Stimulated activated CD4-positive, alpha-beta T cell treated with anti-CD3 and anti-CD28 coated beads, TNF-alpha, amount 100 ng/mL, for 48 hours (primary cell): ENCODE data around the gene TARS3.
"Not testable (repeated sequence)": the region's sequence is repeated elsewhere in the genome, so short reads cannot be mapped to it uniquely, and the experiment has no call there.

ENCODE experiments used
- DNase-seq, 3 donors: peaks; one replicate each; pipeline ENCODE4 v3.0.0-alpha.2; 2020; ENCODE audit warnings: low read depth in 3 of 3

TARS3 gene

DNA sequence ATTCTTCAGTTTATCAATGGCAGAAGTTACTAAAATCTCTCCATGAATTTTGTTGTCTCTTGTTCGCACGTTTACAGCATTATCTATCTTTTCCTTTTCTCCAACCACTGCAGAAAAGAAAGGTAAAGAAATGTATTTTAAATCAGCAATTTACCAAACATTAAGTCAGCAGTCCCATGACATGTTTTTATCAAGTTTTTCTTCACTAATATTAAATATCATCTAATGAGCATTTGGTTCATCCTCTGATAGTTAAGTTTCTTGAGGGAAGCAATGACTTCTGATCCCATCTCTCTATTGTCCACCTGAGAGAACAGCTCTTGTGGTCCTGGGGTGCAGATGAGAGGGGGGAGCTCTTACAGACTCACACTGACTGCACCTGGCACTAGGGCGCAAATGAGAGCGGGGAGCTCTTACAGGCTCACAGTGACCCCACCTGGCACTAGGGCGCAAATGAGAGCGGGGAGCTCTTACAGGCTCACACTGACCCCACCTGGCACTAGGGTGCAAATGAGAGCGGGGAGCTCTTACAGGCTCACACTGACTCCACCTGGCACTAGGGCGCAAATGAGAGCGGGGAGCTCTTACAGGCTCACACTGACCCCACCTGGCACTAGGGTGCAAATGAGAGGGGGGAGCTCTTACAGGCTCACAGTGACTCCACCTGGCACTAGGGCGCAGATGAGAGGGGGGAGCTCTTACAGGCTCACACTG is 69.5 kb downstream of the TARS3 start:
- DNase-seq, result peak in 1 of 3 donors; percentile 14

DNA sequence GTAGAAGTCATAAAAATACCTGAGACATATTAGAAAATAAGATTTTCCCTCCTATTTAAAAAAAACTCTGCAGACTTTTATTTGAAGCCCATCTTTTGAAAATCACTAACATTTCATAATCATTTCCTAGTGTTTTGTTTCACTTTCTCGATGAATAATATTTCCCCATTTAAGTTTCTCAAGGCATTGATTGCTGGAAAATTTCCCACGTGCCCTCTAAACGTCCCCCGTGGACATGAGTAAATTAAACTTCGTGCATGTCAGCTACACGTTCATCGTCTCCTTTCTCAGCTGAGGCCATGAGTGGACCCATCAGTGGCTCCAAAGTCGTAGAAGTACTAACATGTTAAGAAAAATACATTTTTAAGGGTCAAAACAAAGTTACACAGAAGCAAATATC is 70.1 kb downstream of the TARS3 start:
- no peak for DNase-seq

DNA sequence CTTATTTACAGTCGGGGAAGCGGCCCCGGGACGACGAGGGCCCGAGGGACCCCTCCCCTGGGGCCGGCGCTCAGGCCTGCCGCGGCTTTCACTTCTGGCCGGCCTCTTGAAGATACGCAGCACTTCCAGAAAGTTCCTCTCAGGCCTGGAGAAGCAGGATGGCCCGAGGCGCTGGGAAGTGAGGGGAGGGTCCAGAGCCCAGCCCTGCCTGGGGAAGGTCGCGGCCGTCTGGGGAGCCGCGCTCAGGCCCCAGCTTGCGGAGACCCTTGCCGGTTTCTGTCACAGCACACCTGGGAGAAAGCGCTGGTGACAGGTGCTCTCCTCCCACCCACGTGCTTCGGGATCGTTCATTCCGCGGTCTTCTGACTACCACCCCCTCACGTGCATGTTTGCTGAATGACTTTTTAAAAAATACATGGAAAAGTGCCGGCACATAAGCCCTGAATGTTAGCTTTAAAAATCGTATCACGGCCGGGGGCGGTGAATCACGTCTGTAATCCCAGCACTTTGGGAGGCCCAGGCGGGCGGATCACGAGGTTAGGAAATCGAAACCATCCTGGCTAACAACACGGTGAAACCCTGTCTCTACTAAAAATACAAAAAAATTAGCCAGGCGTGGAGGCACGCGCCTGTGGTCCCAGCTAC is 71.4 kb downstream of the TARS3 start:
- no peak for DNase-seq

DNA sequence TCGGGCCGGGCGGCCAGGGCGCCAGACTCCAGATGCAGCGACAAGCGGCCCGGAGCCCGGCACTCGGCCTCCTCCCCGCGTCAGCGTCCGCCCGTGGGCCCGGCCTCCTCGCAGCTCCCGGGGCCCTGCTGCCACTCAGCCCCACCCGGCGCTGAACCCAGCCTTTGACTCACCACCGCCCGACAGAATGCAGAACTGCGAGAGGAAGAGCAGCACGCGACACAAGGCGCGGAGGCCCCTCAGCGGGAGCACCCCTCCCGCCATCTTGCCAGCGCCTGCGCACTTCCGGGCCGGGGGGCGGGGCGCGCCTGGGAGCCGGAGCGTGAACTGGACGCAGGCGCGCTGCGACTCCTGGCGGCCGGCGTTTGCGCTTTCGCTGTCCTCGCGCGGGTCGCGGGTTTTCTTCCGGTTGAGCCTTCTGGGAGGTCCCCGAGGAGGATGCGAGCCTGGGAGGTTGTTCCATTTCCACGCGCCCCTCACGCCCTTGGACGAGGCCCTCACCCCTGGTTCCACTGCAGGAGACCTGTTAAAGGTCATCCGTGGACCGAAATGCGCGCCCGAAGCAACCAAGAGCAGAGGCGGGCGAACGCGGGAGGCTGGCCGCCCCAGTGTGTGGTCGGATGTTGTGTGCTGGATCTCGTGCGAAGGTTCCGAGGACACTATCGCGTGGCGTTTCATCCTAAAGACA is 72.0 kb downstream of the TARS3 start, which contains the start of gene TM2D3:
TM2D3 (minus strand) TSS at position 284 of the 688 bp plus-strand sequence; CDS start at position 264, 20 bp downstream.
- peak; percentile 87 to 90 (median 90) for DNase-seq

DNA sequence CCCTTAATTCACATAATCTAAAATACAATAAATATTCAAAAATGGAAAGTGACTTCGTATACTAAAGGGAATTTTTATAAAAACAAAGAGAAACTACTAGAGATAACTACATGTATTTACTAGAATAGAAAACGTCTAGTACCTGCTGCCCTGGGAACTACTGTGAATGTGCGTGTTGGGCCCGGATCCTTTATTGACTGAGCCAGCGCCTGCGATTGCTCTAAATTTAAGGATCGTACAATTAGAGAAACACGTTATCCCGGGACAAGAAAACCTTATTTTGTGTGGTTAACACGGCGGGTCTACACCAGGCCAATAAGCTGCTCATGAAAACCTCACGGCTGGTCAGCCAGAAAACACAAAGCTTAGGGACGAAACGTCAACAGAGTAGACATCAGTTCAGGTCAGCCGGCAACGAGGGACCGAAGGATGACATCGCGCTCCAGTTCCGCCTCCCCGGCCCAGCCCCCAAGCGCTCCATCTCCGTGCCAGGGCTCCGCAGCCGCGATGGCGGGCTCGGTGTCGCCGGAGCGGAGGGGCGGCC is 72.6 kb downstream of the TARS3 start:
- DNase-seq, result peak in 1 of 3 donors; percentile 2

GRCh38 chr15:101650145-101650544 is 74.1 kb downstream of the TARS3 start:
- no peak for DNase-seq

DNA sequence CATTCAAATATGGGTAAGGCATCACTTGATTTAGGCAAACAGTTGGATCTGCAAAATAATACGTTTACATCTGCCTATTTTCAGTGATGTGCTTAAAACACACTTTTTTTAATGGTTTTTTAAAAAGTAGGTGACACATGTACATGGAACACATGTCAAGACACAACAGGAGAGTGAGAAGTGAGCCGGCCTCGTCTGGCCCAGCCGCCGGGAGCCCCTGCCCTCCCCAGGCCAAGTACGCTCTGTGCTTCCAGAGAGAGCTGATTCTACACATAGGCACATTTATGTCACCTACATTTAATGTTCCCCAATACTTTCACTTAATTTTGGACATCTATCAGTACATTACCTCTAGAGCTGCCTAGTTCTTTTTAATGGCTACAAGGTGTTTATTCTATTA is 75.9 kb downstream of the TARS3 start:
- no peak for DNase-seq

- DNase-seq, result no peak
These were observed 77.0 kb downstream of the TARS3 start for GRCh38 chr15:101647251-101647650.

DNA sequence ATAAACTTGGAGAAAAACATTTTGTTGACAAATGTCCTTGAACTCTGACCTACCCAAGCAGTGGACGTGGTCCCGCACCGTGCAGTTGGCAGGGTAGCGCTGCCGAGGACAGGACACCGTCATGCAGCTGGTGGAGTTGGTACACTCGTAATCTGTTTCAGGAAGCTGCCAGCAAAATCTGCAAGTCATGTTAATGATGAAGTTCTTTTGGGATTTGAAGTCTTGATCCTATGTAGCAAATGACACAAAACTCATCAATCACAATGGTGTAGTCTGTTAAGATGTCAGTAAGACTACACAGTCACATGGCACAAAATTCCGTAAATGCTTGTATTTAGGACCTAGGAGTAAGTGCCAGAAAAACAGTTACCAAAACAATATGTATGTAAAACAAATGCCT is 77.6 kb downstream of the TARS3 start:
- DNase-seq, result no peak

GRCh38 chr15:101642361-101642760 is 81.9 kb downstream of the TARS3 start:
- DNase-seq, result no peak

DNA sequence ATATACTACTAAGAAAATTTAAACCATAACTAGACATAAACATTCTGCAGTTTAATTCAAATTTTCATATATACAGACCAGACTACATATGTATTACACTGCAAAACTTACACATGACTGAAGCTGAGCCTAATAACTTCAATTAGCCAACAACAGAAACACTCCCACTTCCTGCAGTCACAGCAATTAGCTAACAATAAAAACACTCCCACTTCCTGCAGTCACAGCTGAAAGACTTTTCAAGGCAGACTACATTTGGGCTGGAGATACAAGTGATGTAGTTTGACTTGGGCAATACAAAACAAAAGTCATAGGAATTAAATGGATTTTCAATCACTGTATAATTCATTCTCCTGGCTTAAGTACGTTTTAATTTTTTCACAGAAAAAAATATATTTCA is 82.4 kb downstream of the TARS3 start:
- no peak for DNase-seq

DNA sequence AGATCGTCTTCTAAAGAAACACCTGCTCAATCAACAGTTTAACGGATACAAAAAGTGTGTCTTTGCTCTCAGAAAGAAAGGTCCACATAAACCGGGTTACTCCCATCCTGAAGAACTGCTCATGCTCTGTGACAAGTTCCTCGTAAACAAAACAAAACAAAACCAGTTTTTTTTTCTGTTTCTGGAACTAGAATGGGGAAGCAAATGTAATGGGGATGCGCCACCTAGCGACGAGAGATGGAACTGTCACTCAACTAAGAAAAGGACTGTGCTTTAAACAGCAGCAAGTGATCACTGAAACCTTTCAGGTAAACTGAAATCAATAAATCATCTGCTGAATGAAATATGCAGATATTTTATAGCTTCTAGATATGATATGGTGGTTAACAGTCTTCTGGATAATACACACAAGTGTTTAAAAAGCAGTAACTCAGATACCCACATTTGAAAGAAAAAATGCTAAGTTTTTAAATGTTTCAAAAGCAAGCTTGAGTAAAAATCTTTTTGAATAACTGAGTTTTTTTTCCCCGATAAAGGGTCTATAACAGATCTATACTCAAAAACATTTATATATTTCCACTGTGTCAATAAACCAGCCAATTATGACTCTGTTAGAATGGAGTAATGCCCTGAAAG is 83.0 kb downstream of the TARS3 start:
- DNase-seq, result peak; percentile 48 to 53 (median 51)

- DNase-seq, result no peak
These were observed 84.6 kb downstream of the TARS3 start for GRCh38 chr15:101639667-101640066.

DNA sequence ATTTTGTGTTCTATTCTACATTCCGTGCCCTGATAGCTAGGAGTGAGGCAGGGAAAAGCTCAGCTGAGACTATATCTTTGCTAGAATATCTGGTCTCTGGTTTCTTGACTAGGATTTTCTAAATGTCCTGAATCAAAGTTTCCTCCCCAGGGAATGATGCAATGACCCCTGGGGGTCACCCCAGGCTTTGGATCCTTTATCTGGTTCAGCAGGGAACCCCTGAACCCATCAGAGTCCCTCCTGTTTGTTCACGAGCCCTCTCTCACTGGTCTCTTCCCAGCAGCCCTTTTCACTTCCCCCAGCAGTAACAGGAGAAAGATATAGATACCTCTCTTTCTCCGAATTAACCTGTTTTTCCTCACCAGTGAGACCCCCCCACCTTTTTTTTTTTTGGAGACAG is 86.4 kb downstream of the TARS3 start:
- DNase-seq, result no peak

DNA sequence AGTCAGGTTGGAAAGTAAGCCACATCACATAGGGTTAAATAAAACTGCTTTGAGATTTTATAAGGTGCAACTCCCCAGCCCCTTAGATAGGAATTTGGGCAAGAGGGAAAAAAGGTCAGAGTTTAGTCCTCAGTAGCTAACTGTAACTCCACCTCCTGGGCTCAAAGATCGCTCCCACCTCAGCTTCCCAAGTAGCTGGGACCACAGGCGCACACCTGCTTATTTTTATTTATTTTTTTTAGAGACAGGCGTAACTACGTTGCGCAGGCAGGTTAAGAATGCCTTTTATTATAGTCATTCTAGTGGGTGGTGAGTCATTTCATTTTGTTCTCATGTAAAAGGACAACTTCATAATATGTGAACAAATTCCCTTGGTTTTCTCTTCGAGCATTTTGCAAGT is 86.8 kb downstream of the TARS3 start:
- no peak for DNase-seq

DNA sequence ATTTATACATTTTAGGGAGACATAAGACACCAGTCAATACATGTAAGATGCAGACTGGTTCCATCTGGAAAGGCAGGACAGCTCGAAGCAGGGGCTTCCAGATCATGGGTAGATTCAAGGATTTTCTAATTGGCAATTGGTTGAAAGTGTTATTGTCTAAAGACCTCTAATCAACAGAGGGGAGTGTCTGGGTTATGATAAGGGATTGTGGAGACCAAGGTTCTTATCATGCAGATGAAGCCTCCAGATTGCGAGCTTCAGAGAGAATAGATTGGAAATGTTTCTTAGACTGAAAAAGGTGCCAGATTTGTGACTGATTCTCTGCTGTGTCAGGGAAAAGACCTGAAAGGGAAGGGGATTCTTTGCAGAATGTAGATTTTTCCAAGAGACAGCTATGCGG is 87.2 kb downstream of the TARS3 start:
- DNase-seq, result no peak

- no peak for DNase-seq
These were observed 88.1 kb downstream of the TARS3 start for GRCh38 chr15:101635944-101636727.

GRCh38 chr15:101633356-101633755 is 90.9 kb downstream of the TARS3 start:
- no peak for DNase-seq

- DNase-seq, result not testable (repeated sequence)
These were observed 97.5 kb downstream of the TARS3 start for GRCh38 chr15:101626729-101627128.

- DNase-seq, result no peak
These were observed 98.3 kb downstream of the TARS3 start for GRCh38 chr15:101625980-101626379.

DNA sequence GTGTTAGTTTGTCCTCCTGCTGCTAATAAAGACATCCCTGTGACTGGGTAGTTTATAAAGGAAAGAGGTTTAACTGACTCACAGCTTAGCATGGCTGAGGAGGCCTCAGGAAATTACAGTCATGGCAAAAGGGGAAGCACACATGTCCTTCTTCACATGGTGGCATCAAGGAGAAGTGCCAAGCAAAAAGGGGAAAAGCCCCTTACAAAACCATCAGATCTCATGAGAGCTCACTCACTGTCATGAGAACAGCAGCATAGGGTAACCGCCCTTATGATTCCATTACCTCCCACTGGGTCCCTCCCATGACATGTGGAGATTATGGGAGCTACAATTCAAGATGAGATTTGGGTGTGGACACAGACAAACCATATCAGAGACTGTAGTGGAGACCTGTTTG is 99.1 kb downstream of the TARS3 start:
- no peak for DNase-seq
